Tibial nerve (tissue), 3 donors: ENCODE results near the gene SNPH.

Source experiments
- POLR2A ChIP-seq, 2 donors: fragments of 450-650 bp; IDR thresholded peaks; one replicate each; pipeline ENCODE4 v1.6.1; 2017; ENCODE audit warnings: antibody characterized with exemption in 2 of 2, mild to moderate bottlenecking in 2 of 2, moderate library complexity in 2 of 2
- TF ChIP-seq, protein P1 (sequence below), 5 experiments: fragments of 200-600 bp in 3 of 5; fragments of 450-650 bp in 2 of 5; sonication (generic) in 3 of 5; IDR thresholded peaks; one replicate each; pipeline ENCODE4 v1.5.1; 2016 to 2019; ENCODE audit warnings: antibody characterized with exemption in 5 of 5, mild to moderate bottlenecking in 3 of 5, moderate library complexity in 2 of 5

DNA sequence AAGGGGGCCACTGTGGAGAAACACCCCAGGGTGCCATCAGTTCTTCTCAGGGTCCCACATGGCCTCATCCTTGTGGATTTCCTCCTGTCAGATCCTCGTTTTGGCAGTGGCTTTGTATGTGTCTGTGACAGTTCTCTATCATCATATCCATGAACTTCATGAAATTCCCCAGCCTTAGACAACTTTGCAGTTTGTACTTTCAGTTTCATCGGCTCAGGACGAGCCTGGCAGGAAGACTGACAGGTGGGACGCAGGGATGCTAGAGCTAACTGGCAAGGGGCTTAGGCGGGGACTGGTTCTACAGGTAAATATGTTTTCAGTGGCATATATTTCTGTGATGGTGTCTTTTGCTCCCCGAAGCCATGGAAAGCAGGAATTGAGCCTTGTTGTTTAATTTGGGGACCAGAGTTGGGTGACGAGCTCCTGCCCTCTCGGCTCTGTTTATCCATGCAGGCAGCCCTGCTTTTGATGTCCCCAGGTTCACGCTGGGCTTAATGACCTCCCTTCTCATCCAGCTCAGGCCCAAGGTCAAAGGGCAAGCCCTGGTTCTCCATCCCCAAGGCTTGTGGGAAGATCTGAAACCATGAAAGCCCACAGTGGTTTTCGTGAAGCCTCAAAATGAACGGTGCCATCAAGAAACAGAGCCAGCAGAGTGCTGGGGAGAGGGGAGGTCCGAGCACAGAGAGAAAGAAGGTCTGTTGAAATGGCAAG is 51.6 kb downstream of the SNPH start:
- TF ChIP-seq, protein P1, sequence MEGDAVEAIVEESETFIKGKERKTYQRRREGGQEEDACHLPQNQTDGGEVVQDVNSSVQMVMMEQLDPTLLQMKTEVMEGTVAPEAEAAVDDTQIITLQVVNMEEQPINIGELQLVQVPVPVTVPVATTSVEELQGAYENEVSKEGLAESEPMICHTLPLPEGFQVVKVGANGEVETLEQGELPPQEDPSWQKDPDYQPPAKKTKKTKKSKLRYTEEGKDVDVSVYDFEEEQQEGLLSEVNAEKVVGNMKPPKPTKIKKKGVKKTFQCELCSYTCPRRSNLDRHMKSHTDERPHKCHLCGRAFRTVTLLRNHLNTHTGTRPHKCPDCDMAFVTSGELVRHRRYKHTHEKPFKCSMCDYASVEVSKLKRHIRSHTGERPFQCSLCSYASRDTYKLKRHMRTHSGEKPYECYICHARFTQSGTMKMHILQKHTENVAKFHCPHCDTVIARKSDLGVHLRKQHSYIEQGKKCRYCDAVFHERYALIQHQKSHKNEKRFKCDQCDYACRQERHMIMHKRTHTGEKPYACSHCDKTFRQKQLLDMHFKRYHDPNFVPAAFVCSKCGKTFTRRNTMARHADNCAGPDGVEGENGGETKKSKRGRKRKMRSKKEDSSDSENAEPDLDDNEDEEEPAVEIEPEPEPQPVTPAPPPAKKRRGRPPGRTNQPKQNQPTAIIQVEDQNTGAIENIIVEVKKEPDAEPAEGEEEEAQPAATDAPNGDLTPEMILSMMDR (IDR thresholded peaks at IDR 0.05) = no peak
- no peak for TF ChIP-seq POLR2A (IDR thresholded peaks at IDR 0.05)
